Psoas muscle (tissue), 8 donors: ENCODE data around the gene MRPL54. TPM values are rescaled to one million over a fixed set of nuclear protein-coding genes. Genes with fewer than 3 reads are reported as not detected.

Experiments
- ATAC-seq, 4 donors: fragments of 200-7000 bp; cut with Tn5 transposase; one replicate each; pipeline ENCODE4 v1.9.1; 2020; ENCODE audit warnings: moderate library complexity in 3 of 4, mild to moderate bottlenecking in 2 of 4
- DNase-seq, 2 donors: peaks; one replicate each; pipeline ENCODE4 v3.0.0-alpha.2; 2020
- H3K27ac ChIP-seq: fragments of 200-600 bp; one replicate; pipeline ENCODE4 v1.8.0; 2022
- H3K27me3 ChIP-seq, 3 donors: fragments of 200-600 bp in 1 of 3; one replicate each; pipeline versions ENCODE4 v1.6.1 to v1.8.0; 2013 to 2022; ENCODE audit warnings: low read length in 2 of 3, mild to moderate bottlenecking in 2 of 3, moderate library complexity in 1 of 3; ENCODE audit not compliant: insufficient read depth in 3 of 3
- H3K36me3 ChIP-seq, 2 donors: fragments of 200-600 bp in 1 of 2; one replicate each; pipeline versions ENCODE4 v1.6.1 to v1.8.0; 2013 to 2022; ENCODE audit warnings: low read depth in 1 of 2, mild to moderate bottlenecking in 1 of 2, moderate library complexity in 1 of 2; ENCODE audit not compliant: insufficient read depth in 1 of 2
- H3K4me1 ChIP-seq: fragments of 200-600 bp; one replicate; pipeline ENCODE4 v1.8.0; 2022
- H3K4me3 ChIP-seq: fragments of 200-600 bp; one replicate; pipeline ENCODE4 v1.8.0; 2022; ENCODE audit warnings: mild to moderate bottlenecking
- H3K9me3 ChIP-seq: fragments of 200-600 bp; one replicate; pipeline ENCODE4 v1.8.0; 2022
- WGBS, 3 donors: extraction: QIAGEN DNeasy Blood & Tissue Kit; methylation state at CpG; one replicate each; pipeline versions ENCODE4 v1.1.6 to v1.1.7; 2013; 5-methylcytosine and 5-hydroxymethylcytosine counted together
- intact Hi-C, 2 donors: fragments of 100-400 bp; cut with DNase I; formaldehyde crosslinking; loops; one replicate each; pipeline versions ENCODE4 v1.11.0 to v1.14.2; 2022
- long read RNA-seq, 2 donors: library from polyadenylated mRNA; unstranded; transcript quantifications; one replicate each; pipeline ENCODE4 v2.0.0, GENCODE V29; 2021
- polyA plus RNA-seq, 3 donors: library from polyadenylated mRNA; stranded (reverse); fragments of 200-250 nt; gene quantifications; one replicate each; pipeline ENCODE4 v1.2.3, GENCODE V29; 2013
- total RNA-seq, 4 donors: library from RNA; stranded (reverse); fragmentation: NEBNext Ultra II Directional in 2 of 4; extraction: Animal tissue kit (Norgen Biotek cat#: 25700) in 2 of 4; gene quantifications; one replicate each; pipeline versions ENCODE4 v1.2.1 to v1.2.4, GENCODE V29; 2021 to 2023
- TF ChIP-seq, protein P1 (sequence below): fragments of 200-600 bp; IDR thresholded peaks from one replicate; pipeline ENCODE4 v1.8.0; 2022; ENCODE audit warnings: antibody characterized with exemption
- donor health status: healthy with polysubstance abuse.
- donor health status: DM: no; HTN: no; CAD: no; lungs with moderate emphysema.
- donor health status: Bipolar disorder and iron deficiency.
- donor health status: healthy.
- donor health status: DM: yes; HTN: yes; CAD: no.
- donor health status: DM: no; HTN: no; CAD: no.
- donor health status: DM: no; HTN: no; CAD: no.
- donor health status: DM: yes; HTN: yes; CAD: no.

Gene MRPL54
- 10 to 100 TPM; 35.2 to 68.8 (median 49.7) TPM for total RNA-seq
- polyA plus RNA-seq, result 10 to 100 TPM; 40.9 to 81.3 (median 77.7) TPM
- long read RNA-seq, donor 1, transcript MRPL54-201 (3 exons, 626 nt), result major isoform, 10 of 10 reads
- long read RNA-seq, donor 1, partial matches to known transcripts, result 0 of 10 reads
- long read RNA-seq, donor 1, other reads (novel, unspliced or antisense), result 0 of 10 reads
- long read RNA-seq, donor 2, transcript MRPL54-201 (3 exons, 626 nt), result major isoform, 9 of 9 reads
- long read RNA-seq, donor 2, partial matches to known transcripts, result 0 of 9 reads
- long read RNA-seq, donor 2, other reads (novel, unspliced or antisense), result 0 of 9 reads

DNA sequence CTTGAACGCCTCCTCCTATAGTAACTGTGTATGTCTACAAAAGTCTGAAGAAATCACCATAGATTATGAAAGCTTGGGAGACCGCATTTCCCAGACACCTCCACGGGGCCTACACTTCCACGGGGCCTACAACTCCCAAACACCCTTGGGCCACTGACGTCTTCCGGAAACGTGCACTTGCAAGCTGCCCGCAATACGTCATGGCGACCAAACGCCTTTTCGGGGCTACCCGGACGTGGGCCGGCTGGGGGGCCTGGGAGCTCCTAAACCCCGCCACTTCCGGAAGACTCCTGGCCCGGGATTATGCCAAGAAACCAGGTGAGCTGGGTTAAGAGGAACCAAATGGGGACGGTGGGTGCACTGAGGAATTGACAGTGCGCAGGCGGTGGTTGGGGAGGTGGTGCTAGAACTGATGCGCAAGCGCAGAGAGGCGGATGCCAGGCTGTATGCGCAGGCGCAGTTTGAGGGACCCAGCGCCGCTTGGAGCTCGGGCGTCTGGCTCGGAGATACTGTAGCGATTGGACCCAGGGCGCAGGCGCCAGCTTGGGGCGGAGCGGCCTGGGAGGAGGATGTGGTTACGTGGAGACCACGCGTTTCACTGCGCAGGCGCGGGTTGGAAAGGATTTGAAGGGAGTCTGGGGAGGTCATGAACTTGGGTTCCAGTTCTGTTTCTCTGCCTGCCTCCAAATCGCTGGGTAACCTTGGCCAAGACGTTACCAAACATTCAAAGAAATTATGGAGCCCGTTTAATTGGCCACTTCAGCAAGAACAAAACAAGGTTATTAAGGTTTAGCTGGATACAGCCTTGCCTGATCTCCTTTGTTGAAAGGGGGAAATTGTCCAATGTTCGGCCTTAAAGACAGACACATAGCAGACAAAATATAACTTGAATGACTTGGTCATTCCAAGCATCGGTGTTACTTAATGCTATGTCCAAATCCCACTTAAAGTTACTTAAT is at the start of gene MRPL54:
Gene MRPL54 (plus strand): TSS at position 182 of the 959 bp plus-strand sequence. CDS start 19 bp downstream, at position 201.
- H3K27ac ChIP-seq, result peak within 1 kb of the TSS; percentile 97
- intact Hi-C loops, result loop anchor here (5.0 kb wide), 1 partner anchor 225 kb away; the partner anchor contains the start of gene EEF2 (in 2 of the 2)
- no peaks in the 10 kb centered on the region for H3K27me3 ChIP-seq
- ATAC-seq (peak; percentile 94 to 95 (median 95)), DNase-seq (peak; percentile 99 to 100)
- TF ChIP-seq, protein P1, sequence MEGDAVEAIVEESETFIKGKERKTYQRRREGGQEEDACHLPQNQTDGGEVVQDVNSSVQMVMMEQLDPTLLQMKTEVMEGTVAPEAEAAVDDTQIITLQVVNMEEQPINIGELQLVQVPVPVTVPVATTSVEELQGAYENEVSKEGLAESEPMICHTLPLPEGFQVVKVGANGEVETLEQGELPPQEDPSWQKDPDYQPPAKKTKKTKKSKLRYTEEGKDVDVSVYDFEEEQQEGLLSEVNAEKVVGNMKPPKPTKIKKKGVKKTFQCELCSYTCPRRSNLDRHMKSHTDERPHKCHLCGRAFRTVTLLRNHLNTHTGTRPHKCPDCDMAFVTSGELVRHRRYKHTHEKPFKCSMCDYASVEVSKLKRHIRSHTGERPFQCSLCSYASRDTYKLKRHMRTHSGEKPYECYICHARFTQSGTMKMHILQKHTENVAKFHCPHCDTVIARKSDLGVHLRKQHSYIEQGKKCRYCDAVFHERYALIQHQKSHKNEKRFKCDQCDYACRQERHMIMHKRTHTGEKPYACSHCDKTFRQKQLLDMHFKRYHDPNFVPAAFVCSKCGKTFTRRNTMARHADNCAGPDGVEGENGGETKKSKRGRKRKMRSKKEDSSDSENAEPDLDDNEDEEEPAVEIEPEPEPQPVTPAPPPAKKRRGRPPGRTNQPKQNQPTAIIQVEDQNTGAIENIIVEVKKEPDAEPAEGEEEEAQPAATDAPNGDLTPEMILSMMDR, result no peak
- H3K9me3 ChIP-seq, result no peaks in the 10 kb centered on the region
- peaks cover 0 to 50% of the 10 kb centered on the region in 2 donors for H3K36me3 ChIP-seq
- peak within 1 kb of the TSS; percentile 92 for H3K4me3 ChIP-seq
- peaks cover 9% of the 10 kb centered on the region for H3K4me1 ChIP-seq
- 3% methylated on average over 47 of the region's 47 CpGs for WGBS, 3 donors

DNA sequence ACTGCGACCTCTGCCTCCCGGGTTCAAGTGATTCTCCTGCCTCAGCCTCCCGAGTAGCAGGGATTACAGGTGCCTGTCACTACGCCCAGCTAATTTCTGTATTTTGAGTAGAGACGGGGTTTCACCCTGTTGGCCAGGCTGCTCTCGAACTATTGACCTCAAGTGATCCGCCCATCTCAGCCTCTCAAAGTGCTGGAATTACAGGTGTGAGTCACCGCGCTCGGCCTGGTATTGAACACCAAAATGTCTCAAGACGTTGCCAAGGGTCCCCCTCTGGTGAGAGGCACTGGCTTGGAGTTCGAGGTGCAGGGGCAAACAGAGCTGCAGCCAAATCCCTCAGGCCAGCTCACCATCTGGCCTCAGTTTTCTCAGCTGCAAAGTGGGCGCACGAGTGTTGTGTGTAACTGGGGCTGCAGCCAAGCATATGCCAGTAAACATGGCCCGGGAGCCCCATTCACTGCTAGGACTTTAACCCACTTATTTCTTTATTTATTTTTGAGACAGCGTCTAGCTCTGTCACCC is 46.3 kb upstream of the MRPL54 start:
- 80 to 83% (median 83%) methylated on average over 16 of the region's 16 CpGs for WGBS, 3 donors
- no peaks in the 10 kb centered on the region for H3K4me1 ChIP-seq
- no peaks in the 10 kb centered on the region for H3K36me3 ChIP-seq
- no peak for DNase-seq
- H3K27me3 ChIP-seq, result peaks cover 0 to 27% (median 5%) of the 10 kb centered on the region in 3 donors
- H3K27ac ChIP-seq, result no peak overlapping the region
- TF ChIP-seq, protein P1, result no peak
- no peaks in the 10 kb centered on the region for H3K9me3 ChIP-seq
- no peak overlapping the region for H3K4me3 ChIP-seq
- intact Hi-C loops, result no loop called here
- no peak for ATAC-seq

DNA sequence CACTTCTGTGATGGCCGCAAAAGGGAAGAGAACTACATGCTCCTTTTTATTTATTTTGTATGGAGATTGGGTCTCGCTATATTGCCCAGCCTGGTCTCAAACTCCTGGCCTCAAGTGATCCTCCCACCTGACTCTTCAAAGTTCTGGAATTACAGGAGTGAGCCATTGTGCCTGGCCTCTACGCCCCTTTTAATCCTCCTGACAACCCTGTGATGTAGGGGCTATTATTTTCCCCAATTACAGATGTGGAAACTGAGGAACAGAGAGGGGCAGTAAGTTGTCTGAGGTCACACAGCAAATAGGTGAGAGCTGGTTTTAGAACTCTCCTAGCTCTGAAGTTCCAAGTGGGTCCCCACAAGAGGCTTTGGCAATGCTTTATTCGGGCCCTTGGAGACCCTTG is 42.6 kb upstream of the MRPL54 start:
- no peaks in the 10 kb centered on the region for H3K36me3 ChIP-seq

DNA sequence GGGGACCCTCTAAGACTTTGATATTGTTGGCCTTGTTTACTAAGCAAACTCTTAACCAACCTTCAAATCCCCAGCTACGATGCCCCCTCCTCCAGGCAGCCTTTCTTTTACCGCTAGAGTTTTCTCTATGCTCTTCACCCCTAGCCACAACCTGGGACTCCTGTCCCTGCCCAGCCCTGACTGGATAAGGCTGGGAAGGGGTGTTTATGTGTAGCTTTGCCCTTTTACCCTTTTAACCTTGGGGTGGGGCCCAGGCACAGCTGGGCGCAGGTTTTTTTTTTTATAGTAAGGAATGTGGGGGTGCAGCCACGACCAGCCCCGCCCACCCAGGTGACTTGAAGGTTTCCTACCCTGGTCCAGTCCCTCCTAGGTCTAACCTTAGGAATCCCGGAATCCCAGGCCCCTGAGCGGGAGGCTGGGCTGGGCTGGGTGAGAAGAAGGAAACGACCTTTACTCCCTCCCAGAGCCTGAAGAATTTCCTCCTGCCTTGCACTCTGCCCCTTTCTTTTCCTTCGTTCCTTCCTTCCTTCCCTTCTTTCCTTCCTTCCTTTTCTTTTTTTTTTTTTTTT is 42.0 kb upstream of the MRPL54 start:
- no peaks in the 10 kb centered on the region for H3K36me3 ChIP-seq
- no peak for ATAC-seq
- intact Hi-C loops, result no loop called here
- peaks cover 0 to 53% (median 20%) of the 10 kb centered on the region in 3 donors for H3K27me3 ChIP-seq
- H3K9me3 ChIP-seq, result no peaks in the 10 kb centered on the region
- TF ChIP-seq, protein P1, result no peak
- no peak for DNase-seq
- H3K4me3 ChIP-seq, result no peak overlapping the region
- no peak overlapping the region for H3K27ac ChIP-seq
- H3K4me1 ChIP-seq, result no peaks in the 10 kb centered on the region
- 22 to 26% (median 25%) methylated on average over 9 of the region's 9 CpGs for WGBS, 3 donors

More for the DNA sequence above, 42.6 kb upstream of the MRPL54 start:
- H3K4me3 ChIP-seq, result no peak overlapping the region
- H3K4me1 ChIP-seq, result no peaks in the 10 kb centered on the region
- peaks cover 0 to 53% (median 20%) of the 10 kb centered on the region in 3 donors for H3K27me3 ChIP-seq
- DNase-seq (no peak), ATAC-seq (no peak)
- no peaks in the 10 kb centered on the region for H3K9me3 ChIP-seq
- TF ChIP-seq, protein P1, result no peak
- 77 to 81% (median 79%) methylated on average over 4 of the region's 4 CpGs for WGBS, 3 donors
- intact Hi-C loops, result no loop called here
- H3K27ac ChIP-seq, result no peak overlapping the region
